ENCODE measurements around the gene SNRPA. TPM values are rescaled to one million over a fixed set of nuclear protein-coding genes. Genes with fewer than 3 reads are reported as not detected.

SNRPA gene
- total and polyA plus RNA-seq, 4 donors: 44.5 to 77.4 (median 58.6) TPM

- 79 to 83% methylated on average over 7 of the region's 7 CpGs for WGBS, 2 donors
- no peaks in the 10 kb centered on the region for H3K9me3 ChIP-seq (ENCODE audit: control insufficient read depth in 4 of 4, insufficient read depth in 3 of 4, low read length in 3 of 4)
- TF ChIP-seq CTCF (IDR thresholded peaks at IDR 0.05; ENCODE audit: control extremely low read depth, extremely low read depth): no peak
- peak overlapping the region in 1 of 2 donors; percentile 99 for H3K9ac ChIP-seq (ENCODE audit: insufficient read depth in 1 of 2, low read length in 2 of 2)
- H3K27me3 ChIP-seq (ENCODE audit: control insufficient read depth in 3 of 3, insufficient read depth in 3 of 3, low read length in 2 of 3): no peaks in the 10 kb centered on the region
- no peak for ATAC-seq (ENCODE audit: insufficient read depth, low FRiP score)
- H3K4me3 ChIP-seq: no peak overlapping the region
- H3K4me1 ChIP-seq (ENCODE audit: control insufficient read depth in 5 of 5, insufficient read depth in 5 of 5, low read length in 5 of 5): peaks cover 0 to 14% (median 9%) of the 10 kb centered on the region in 5 donors
- no peak overlapping the region for H3K27ac ChIP-seq (ENCODE audit: low read depth in 1 of 2, low read length in 1 of 2)
- peaks cover 0 to 3% (median 0%) of the 10 kb centered on the region in 4 donors for H3K36me3 ChIP-seq (ENCODE audit: control insufficient read depth in 4 of 4, insufficient read depth in 4 of 4, low read length in 4 of 4)
- DNase-seq: no peak
These were observed 25.4 kb downstream of the SNRPA start for GRCh38 chr19:40776364-40776763.

GRCh38 chr19:40776932-40777644, 26.1 kb downstream of the SNRPA start:
- Histone ChIP-seq H3K36me3 (ENCODE audit: control insufficient read depth in 4 of 4, insufficient read depth in 4 of 4, low read length in 4 of 4) (peaks cover 0 to 5% (median 0%) of the 10 kb centered on the region in 4 donors), H3K4me1 (ENCODE audit: control insufficient read depth in 5 of 5, insufficient read depth in 5 of 5, low read length in 5 of 5) (peaks cover 0 to 14% (median 9%) of the 10 kb centered on the region in 5 donors), H3K27ac (ENCODE audit: low read depth in 1 of 2, low read length in 1 of 2) (peak overlapping the region; percentile 92 to 94), H3K9me3 (ENCODE audit: control insufficient read depth in 4 of 4, insufficient read depth in 3 of 4, low read length in 3 of 4) (no peaks in the 10 kb centered on the region), H3K9ac (ENCODE audit: insufficient read depth in 1 of 2, low read length in 2 of 2) (peak overlapping the region in 1 of 2 donors; percentile 99), H3K27me3 (ENCODE audit: control insufficient read depth in 3 of 3, insufficient read depth in 3 of 3, low read length in 2 of 3) (no peaks in the 10 kb centered on the region), H3K4me3 (no peak overlapping the region)
- ATAC-seq (ENCODE audit: insufficient read depth, low FRiP score): peak; percentile 71
- WGBS, 2 donors: 8% methylated on average over 13 of the region's 13 CpGs
- no peak for TF ChIP-seq CTCF (IDR thresholded peaks at IDR 0.05; ENCODE audit: control extremely low read depth, extremely low read depth)
- DNase-seq: peak; percentile 95 to 98 (median 97)

GRCh38 chr19:40777645-40777936, 26.6 kb downstream of the SNRPA start:
- H3K27me3 ChIP-seq (ENCODE audit: control insufficient read depth in 3 of 3, insufficient read depth in 3 of 3, low read length in 2 of 3): no peaks in the 10 kb centered on the region
- H3K9ac ChIP-seq (ENCODE audit: insufficient read depth in 1 of 2, low read length in 2 of 2): peak overlapping the region in 1 of 2 donors; percentile 99
- peaks cover 0 to 6% (median 0%) of the 10 kb centered on the region in 4 donors for H3K36me3 ChIP-seq (ENCODE audit: control insufficient read depth in 4 of 4, insufficient read depth in 4 of 4, low read length in 4 of 4)
- TF ChIP-seq CTCF (IDR thresholded peaks at IDR 0.05; ENCODE audit: control extremely low read depth, extremely low read depth): no peak
- H3K9me3 ChIP-seq (ENCODE audit: control insufficient read depth in 4 of 4, insufficient read depth in 3 of 4, low read length in 3 of 4): no peaks in the 10 kb centered on the region
- DNase-seq (no peak), ATAC-seq (ENCODE audit: insufficient read depth, low FRiP score) (no peak)
- peaks cover 0 to 14% (median 9%) of the 10 kb centered on the region in 5 donors for H3K4me1 ChIP-seq (ENCODE audit: control insufficient read depth in 5 of 5, insufficient read depth in 5 of 5, low read length in 5 of 5)
- peak overlapping the region; percentile 33 for H3K4me3 ChIP-seq
- H3K27ac ChIP-seq (ENCODE audit: low read depth in 1 of 2, low read length in 1 of 2): peak overlapping the region; percentile 92 to 94
- 0% methylated on average over 10 of the region's 10 CpGs for WGBS, 2 donors
